SJSA1 (cell line): ENCODE data around the gene PASD1. TPM values are rescaled to one million over a fixed set of nuclear protein-coding genes. Genes with fewer than 3 reads are reported as not detected.

Source experiments
- DNase-seq, 2 experiments: peaks; one replicate each; pipeline ENCODE4 v3.0.0-alpha.2; 2015 to 2020; ENCODE audit warnings: low spot score in 2 of 2, low read depth in 1 of 2
- H3K27ac ChIP-seq: fragments of 250-450 bp; sonication (Bioruptor Pico); 2 replicates; pipeline ENCODE4 v1.5.1; 2020; ENCODE audit warnings: mild to moderate bottlenecking, moderate library complexity
- H3K27me3 ChIP-seq: fragments of 250-450 bp; sonication (Bioruptor Pico); replicated peaks from 2 replicates; pipeline ENCODE4 v1.5.1; 2020; ENCODE audit warnings: mild to moderate bottlenecking, moderate library complexity
- H3K36me3 ChIP-seq: fragments of 250-450 bp; sonication (Bioruptor Pico); 2 replicates; pipeline ENCODE4 v1.5.1; 2020; ENCODE audit warnings: mild to moderate bottlenecking
- H3K4me1 ChIP-seq: fragments of 250-450 bp; sonication (Bioruptor Pico); replicated peaks from 2 replicates; pipeline ENCODE4 v1.6.1; 2021; ENCODE audit warnings: mild to moderate bottlenecking
- H3K4me3 ChIP-seq: fragments of 250-450 bp; sonication (Bioruptor Pico); 2 replicates; pipeline ENCODE4 v1.5.1; 2020; ENCODE audit warnings: mild to moderate bottlenecking
- H3K9me3 ChIP-seq: fragments of 250-450 bp; sonication (Bioruptor Pico); replicated peaks from 2 replicates; pipeline ENCODE4 v1.5.1; 2020; ENCODE audit warnings: mild to moderate bottlenecking
- total RNA-seq: library from RNA; depleted of rRNA; stranded (reverse); fragments of >200 nt; shearing (Covaris generic); gene quantifications from 2 replicates; pipeline ENCODE4 v1.2.3, GENCODE V29; 2014; rRNA removed

The PASD1 gene
- total RNA-seq, 1 experiment from 2014 or later = not detected

- Histone ChIP-seq H3K36me3 (no peaks in the 10 kb centered on the region), H3K4me3 (no peak within 1 kb of the TSS), H3K4me1 (no peaks in the 10 kb centered on the region), H3K27ac (no peak within 1 kb of the TSS), H3K27me3 (no peaks in the 10 kb centered on the region), H3K9me3 (no peaks in the 10 kb centered on the region)
- DNase-seq = no peak
These were observed 152.3 kb downstream of the PASD1 start, which contains the start of gene FATE1 for GRCh38 chrX:151715752-151716151. TSS of gene FATE1 (plus strand) at chrX:151716035. CDS start at chrX:151716120, 85 bp downstream.

- Histone ChIP-seq H3K9me3 (no peaks in the 10 kb centered on the region), H3K27me3 (no peaks in the 10 kb centered on the region), H3K27ac (no peak overlapping the region), H3K36me3 (no peaks in the 10 kb centered on the region), H3K4me3 (no peak overlapping the region), H3K4me1 (no peaks in the 10 kb centered on the region)
- DNase-seq = no peak
These were observed 158.9 kb downstream of the PASD1 start for GRCh38 chrX:151722241-151722846.

GRCh38 chrX:151723156-151723760, 159.8 kb downstream of the PASD1 start:
- Histone ChIP-seq H3K27ac (no peak overlapping the region), H3K36me3 (no peaks in the 10 kb centered on the region)
- no peak for DNase-seq

GRCh38 chrX:151724563-151725337, 161.3 kb downstream of the PASD1 start:
- Histone ChIP-seq H3K27ac (no peak overlapping the region), H3K27me3 (no peaks in the 10 kb centered on the region), H3K4me1 (no peaks in the 10 kb centered on the region), H3K9me3 (no peaks in the 10 kb centered on the region), H3K36me3 (no peaks in the 10 kb centered on the region), H3K4me3 (no peak overlapping the region)
- DNase-seq = no peak

More at GRCh38 chrX:151723156-151723760, 159.8 kb downstream of the PASD1 start:
- no peaks in the 10 kb centered on the region for H3K27me3 ChIP-seq
- H3K4me1 ChIP-seq = no peaks in the 10 kb centered on the region
- H3K9me3 ChIP-seq = no peaks in the 10 kb centered on the region
- H3K4me3 ChIP-seq = no peak overlapping the region

- no peak overlapping the region for H3K4me3 ChIP-seq
- no peaks in the 10 kb centered on the region for H3K36me3 ChIP-seq
- H3K9me3 ChIP-seq = no peaks in the 10 kb centered on the region
- no peaks in the 10 kb centered on the region for H3K27me3 ChIP-seq
- H3K27ac ChIP-seq = no peak overlapping the region
- DNase-seq = no peak
- H3K4me1 ChIP-seq = no peaks in the 10 kb centered on the region
These were observed 161.8 kb downstream of the PASD1 start for GRCh38 chrX:151725338-151725614.

Other genes starting within 250 kb of the PASD1 start
- gene VMA21, start 166.5 kb upstream of the PASD1 start, total RNA-seq = 40.8 and 45.3 TPM in 2 replicates
- gene PRRG3, start 131.8 kb downstream of the PASD1 start, total RNA-seq = not detected in 2 replicates
- gene FATE1, start 152.4 kb downstream of the PASD1 start, total RNA-seq = not detected in 2 replicates
- gene CNGA2, start 171.1 kb downstream of the PASD1 start, total RNA-seq = not detected in 2 replicates